Measurements from ENCODE around the gene PTMA. TPM values are rescaled to one million over a fixed set of nuclear protein-coding genes. Genes with fewer than 3 reads are reported as not detected.

Gene PTMA
- total RNA-seq, 1 donor: 598 TPM

GRCh38 chr2:231752061-231752460 lies 43.7 kb downstream of the PTMA start:
- peak; percentile 7 for DNase-seq (ENCODE audit: low read depth)
- no peak for TF ChIP-seq CTCF (IDR thresholded peaks at IDR 0.05; ENCODE audit: insufficient read depth, low read depth, low read length)
- no peak overlapping the region for H3K4me3 ChIP-seq (ENCODE audit: low read depth, low read length)

GRCh38 chr2:231761735-231762134 lies 53.4 kb downstream of the PTMA start:
- H3K4me3 ChIP-seq (ENCODE audit: low read depth, low read length): no peak overlapping the region
- no peak for DNase-seq (ENCODE audit: low read depth)
- TF ChIP-seq CTCF (IDR thresholded peaks at IDR 0.05; ENCODE audit: insufficient read depth, low read depth, low read length): no peak

Small RNA genes lying within 50 kb of the gene (small RNA-seq; reads per million reads assigned to genes)
- not detected for gene RF00015

Other genes starting within 250 kb of the PTMA start
- 100 and 103 TPM in 2 replicates for gene NCL, start 244.0 kb upstream of the PTMA start, total RNA-seq
- gene NMUR1, start 178.1 kb upstream of the PTMA start, total RNA-seq: not detected in 2 replicates
- not detected in 2 replicates for gene TEX44, start 115.7 kb upstream of the PTMA start, total RNA-seq
- gene PDE6D, start 72.8 kb downstream of the PTMA start, total RNA-seq: 17.7 and 24.6 TPM in 2 replicates
- gene COPS7B, start 77.9 kb downstream of the PTMA start, total RNA-seq: 22.2 and 23.7 TPM in 2 replicates
- not detected in 2 replicates for gene NPPC, start 217.9 kb downstream of the PTMA start, total RNA-seq

Measured in fibroblast of villous mesenchyme (primary cell).